GM19468 (cell line): ENCODE data around the gene LMBRD1.

Experiments
- ATAC-seq: cut with Tn5 transposase; IDR thresholded peaks from one replicate; pipeline ENCODE4 v1.9.1; 2021; ENCODE audit warnings: mild to moderate bottlenecking, moderate library complexity, moderate number of reproducible peaks; ENCODE audit not compliant: unreplicated experiment; ENCODE audit errors: extremely low read depth

LMBRD1 gene

DNA sequence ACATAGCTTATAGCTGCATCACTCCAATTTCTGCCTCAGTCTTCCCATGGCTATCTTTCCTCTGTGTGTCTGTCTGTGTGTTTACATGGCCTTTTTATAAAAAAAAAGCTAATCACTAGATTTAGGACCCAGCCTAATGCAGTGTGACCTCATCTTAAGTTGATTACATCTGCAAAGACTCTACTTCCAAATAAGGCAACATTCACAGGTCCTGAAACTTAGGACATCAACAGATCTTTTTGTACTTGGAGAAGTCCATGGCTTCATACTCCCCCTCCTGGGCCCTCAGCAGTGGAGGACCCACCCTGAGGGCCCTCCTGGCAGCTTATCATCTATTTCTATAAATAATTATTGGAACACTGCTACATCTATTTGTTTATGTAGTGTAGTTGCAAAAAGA is 146.1 kb downstream of the LMBRD1 start:
- ATAC-seq: no peak

GRCh38 chr6:69647726-69648125 is 149.1 kb downstream of the LMBRD1 start:
- ATAC-seq: no peak

- ATAC-seq: no peak
Observed at GRCh38 chr6:69643688-69644087, 153.1 kb downstream of the LMBRD1 start.

DNA sequence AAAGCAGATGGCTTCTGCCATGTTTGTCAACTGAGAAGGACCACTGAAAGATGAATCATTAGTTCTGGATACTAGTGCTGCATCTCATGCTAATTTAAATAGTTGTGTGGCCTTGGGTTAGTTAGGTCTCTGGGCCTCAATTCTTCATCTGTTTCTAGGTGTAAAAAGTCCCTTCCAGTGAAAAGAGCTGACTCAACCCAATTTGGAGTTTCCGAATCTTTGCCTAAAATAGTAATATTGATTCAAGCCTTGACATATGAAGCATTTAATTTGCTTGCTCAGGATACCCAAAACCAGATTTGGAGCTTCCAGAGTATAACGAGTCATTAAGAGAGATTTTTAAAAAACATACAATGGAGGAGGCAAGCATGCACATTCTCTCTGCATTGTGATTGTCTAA is 163.9 kb downstream of the LMBRD1 start:
- no peak for ATAC-seq

- no peak for ATAC-seq
Observed at GRCh38 chr6:69631552-69632346, 165.1 kb downstream of the LMBRD1 start.

DNA sequence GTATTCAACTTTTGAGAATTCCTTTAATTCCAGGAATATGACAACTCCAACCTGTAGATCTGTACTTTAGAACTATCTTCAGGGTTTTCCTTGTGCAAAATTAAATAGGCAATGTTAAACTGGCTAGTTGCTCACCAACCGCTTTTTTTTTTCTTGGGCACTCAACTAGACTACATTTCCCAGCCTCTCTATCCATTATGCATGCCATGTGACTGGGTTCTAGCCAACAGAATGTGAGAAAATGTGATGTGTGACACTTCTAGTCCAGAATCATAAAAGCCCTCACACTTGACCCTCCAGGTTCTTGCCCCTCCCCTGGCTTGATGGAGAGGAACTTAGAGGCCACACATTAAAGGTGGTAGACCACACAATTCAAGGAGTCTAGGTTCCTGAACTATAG is 166.0 kb downstream of the LMBRD1 start:
- no peak for ATAC-seq

- ATAC-seq: no peak
Observed at GRCh38 chr6:69627625-69628024, 169.2 kb downstream of the LMBRD1 start.

DNA sequence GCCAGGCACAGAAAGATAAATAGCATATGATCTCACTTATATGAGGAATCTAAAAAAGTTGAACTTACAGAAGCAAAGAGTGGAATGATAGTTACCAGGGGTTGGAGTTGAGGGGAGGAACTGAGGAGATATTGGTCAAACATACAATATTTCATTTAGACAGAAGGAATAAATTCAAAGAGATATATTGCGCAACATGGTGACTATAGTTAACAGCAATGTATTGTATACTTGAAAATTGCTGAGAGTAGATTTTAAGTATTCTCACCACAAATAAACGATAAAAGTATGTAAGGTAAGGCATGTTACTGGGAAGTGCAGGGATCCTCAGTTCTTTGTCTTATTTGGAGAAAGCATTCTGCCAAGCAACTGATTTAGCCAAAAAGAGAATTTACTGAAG is 171.9 kb downstream of the LMBRD1 start:
- ATAC-seq: no peak
